Keratinocyte (primary cell): ENCODE data around the gene RPS23. TPM values are rescaled to one million over a fixed set of nuclear protein-coding genes. Genes with fewer than 3 reads are reported as not detected.

Source experiments
- DNase-seq: peaks from one replicate; pipeline ENCODE4 v3.0.0-alpha.2; 2011; ENCODE audit warnings: low read depth, missing footprints, low spot score
- FAIRE-seq: peaks from 2 replicates; lab custom pipeline; 2011; peaks lifted over from hg19 to GRCh38; lab: Jason Lieb, UNC
- H2AFZ ChIP-seq: 2 replicates; pipeline ENCODE4 v1.6.0; 2012; ENCODE audit warnings: low read length, control low read depth, inconsistent platforms; ENCODE audit not compliant: control insufficient read depth
- H3K27ac ChIP-seq: 2 replicates; pipeline ENCODE4 v1.5.1; 2011; ENCODE audit warnings: low read length; ENCODE audit not compliant: control insufficient read depth, insufficient read depth
- H3K27me3 ChIP-seq: 3 replicates; pipeline ENCODE4 v1.6.0; 2011; ENCODE audit warnings: low read length; ENCODE audit not compliant: control insufficient read depth, insufficient read depth; ENCODE audit errors: extremely low read depth
- H3K36me3 ChIP-seq, 2 experiments: 2 replicates in 1 of 2; 3 replicates in 1 of 2; pipeline ENCODE4 v1.5.1; 2011; ENCODE audit warnings: low read length in 2 of 2, mild to moderate bottlenecking in 1 of 2; ENCODE audit not compliant: control insufficient read depth in 2 of 2, insufficient read depth in 2 of 2; ENCODE audit errors: extremely low read depth in 1 of 2
- H3K4me1 ChIP-seq: 3 replicates; pipeline ENCODE4 v1.5.1; 2011; ENCODE audit warnings: low read length; ENCODE audit not compliant: control insufficient read depth, insufficient read depth; ENCODE audit errors: extremely low read depth
- H3K4me2 ChIP-seq: 3 replicates; pipeline ENCODE4 v1.6.0; 2011; ENCODE audit warnings: low read depth, low read length; ENCODE audit not compliant: control insufficient read depth, insufficient read depth; ENCODE audit errors: extremely low read depth
- H3K4me3 ChIP-seq, 3 experiments: fragments of 200-600 bp in 1 of 3; sonication (generic) in 1 of 3; 2 replicates in 2 of 3; 3 replicates in 1 of 3; pipeline ENCODE4 v1.5.1; 2011 to 2016; ENCODE audit warnings: low read length in 3 of 3, mild to moderate bottlenecking in 3 of 3, control low read depth in 2 of 3, inconsistent platforms in 1 of 3, low read depth in 1 of 3, mixed read lengths in 1 of 3, mixed run types in 1 of 3, moderate library complexity in 1 of 3; ENCODE audit not compliant: control insufficient read depth in 2 of 3, insufficient read depth in 2 of 3; ENCODE audit errors: extremely low read depth in 1 of 3
- H3K79me2 ChIP-seq: 2 replicates; pipeline ENCODE4 v1.6.0; 2012; ENCODE audit warnings: low read length; ENCODE audit not compliant: control insufficient read depth, insufficient read depth
- H3K9ac ChIP-seq: 3 replicates; pipeline ENCODE4 v1.6.0; 2011; ENCODE audit warnings: low read length; ENCODE audit not compliant: control insufficient read depth, insufficient read depth; ENCODE audit errors: extremely low read depth
- H3K9me1 ChIP-seq: 3 replicates; pipeline ENCODE4 v1.6.0; 2011; ENCODE audit warnings: low read length; ENCODE audit not compliant: control insufficient read depth, insufficient read depth; ENCODE audit errors: extremely low read depth
- H3K9me3 ChIP-seq: 2 replicates; pipeline ENCODE4 v1.5.1; 2012; ENCODE audit warnings: low read depth, low read length; ENCODE audit not compliant: control insufficient read depth
- H4K20me1 ChIP-seq: 3 replicates; pipeline ENCODE4 v1.6.0; 2011; ENCODE audit warnings: low read length; ENCODE audit not compliant: control insufficient read depth, insufficient read depth; ENCODE audit errors: extremely low read depth
- EZH2 ChIP-seq: IDR thresholded peaks from one replicate; pipeline ENCODE4 v1.6.1; 2012; ENCODE audit warnings: inconsistent platforms, mild to moderate bottlenecking, low read length, moderate library complexity
- dilution Hi-C: fragments of 300-500 bp; cut with MboI; formaldehyde crosslinking; loops from one replicate; pipeline ENCODE4 v1.7.0; 2020; ENCODE audit warnings: low sequenced_read_pairs; ENCODE audit not compliant: extremely low pct_ligation_motif_present
- polyA plus RNA-seq, 5 experiments: library from polyadenylated mRNA; depleted of rRNA in 3 of 5; stranded (reverse) in 3 of 5; stranded (forward) in 1 of 5; unstranded in 1 of 5; fragments of >200 nt; gene quantifications; 1 replicate in 1 of 5; 2 replicates in 3 of 5; 3 replicates in 1 of 5; pipeline versions ENCODE4 v1.2.1 to v1.2.3, GENCODE V29; 2011 to 2012; ENCODE audit warnings: missing spikeins in 2 of 5, low read depth in 1 of 5, low replicate concordance in 1 of 5
- TF ChIP-seq, protein P1 (sequence below), 3 experiments: IDR thresholded peaks in 1 of 3; conservative IDR thresholded peaks in 1 of 3; optimal IDR thresholded peaks in 1 of 3; 2 replicates in 2 of 3; 3 replicates in 1 of 3; pipeline versions ENCODE3 to v1.5.1; 2011; ENCODE audit warnings: low read length in 3 of 3, mild to moderate bottlenecking in 3 of 3, moderate library complexity in 2 of 3, control low read depth in 1 of 3, inconsistent platforms in 1 of 3; ENCODE audit not compliant: insufficient read depth in 2 of 3; ENCODE audit errors: extremely low read depth in 1 of 3

RPS23 gene
- polyA plus RNA-seq, 1 donor (not counting 4 experiments of a cell fraction or from before 2014, with no cell fraction given), result 2,776 TPM

GRCh38 chr5:82246960-82247574 lies 31.1 kb downstream of the RPS23 start:
- Histone ChIP-seq H3K4me3 (no peak overlapping the region), H3K9me3 (no peaks in the 10 kb centered on the region), H3K4me1 (no peaks in the 10 kb centered on the region), H2AFZ (no peak overlapping the region), H4K20me1 (no peaks in the 10 kb centered on the region), H3K36me3 (no peaks in the 10 kb centered on the region), H3K79me2 (no peaks in the 10 kb centered on the region), H3K27ac (no peak overlapping the region), H3K4me2 (no peak overlapping the region), H3K9ac (no peak overlapping the region), H3K27me3 (no peaks in the 10 kb centered on the region), H3K9me1 (no peaks in the 10 kb centered on the region)
- dilution Hi-C loops, result no loop called here
- TF ChIP-seq, protein P1, sequence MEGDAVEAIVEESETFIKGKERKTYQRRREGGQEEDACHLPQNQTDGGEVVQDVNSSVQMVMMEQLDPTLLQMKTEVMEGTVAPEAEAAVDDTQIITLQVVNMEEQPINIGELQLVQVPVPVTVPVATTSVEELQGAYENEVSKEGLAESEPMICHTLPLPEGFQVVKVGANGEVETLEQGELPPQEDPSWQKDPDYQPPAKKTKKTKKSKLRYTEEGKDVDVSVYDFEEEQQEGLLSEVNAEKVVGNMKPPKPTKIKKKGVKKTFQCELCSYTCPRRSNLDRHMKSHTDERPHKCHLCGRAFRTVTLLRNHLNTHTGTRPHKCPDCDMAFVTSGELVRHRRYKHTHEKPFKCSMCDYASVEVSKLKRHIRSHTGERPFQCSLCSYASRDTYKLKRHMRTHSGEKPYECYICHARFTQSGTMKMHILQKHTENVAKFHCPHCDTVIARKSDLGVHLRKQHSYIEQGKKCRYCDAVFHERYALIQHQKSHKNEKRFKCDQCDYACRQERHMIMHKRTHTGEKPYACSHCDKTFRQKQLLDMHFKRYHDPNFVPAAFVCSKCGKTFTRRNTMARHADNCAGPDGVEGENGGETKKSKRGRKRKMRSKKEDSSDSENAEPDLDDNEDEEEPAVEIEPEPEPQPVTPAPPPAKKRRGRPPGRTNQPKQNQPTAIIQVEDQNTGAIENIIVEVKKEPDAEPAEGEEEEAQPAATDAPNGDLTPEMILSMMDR (optimal IDR thresholded peaks at IDR 0.05 in 1 of 3, IDR thresholded peaks at IDR 0.05 in 1 of 3, conservative IDR thresholded peaks at IDR 0.05 in 1 of 3; ENCODE audit: extremely low read depth in 1 of 3, insufficient read depth in 2 of 3, low read length in 3 of 3), result no peak
- no peak for TF ChIP-seq EZH2
- no peak for FAIRE-seq
- DNase-seq, result no peak

- no peak overlapping the region for H3K4me3 ChIP-seq
- dilution Hi-C loops, result no loop called here
Observed at GRCh38 chr5:82244854-82245635, 33.1 kb downstream of the RPS23 start.

More at GRCh38 chr5:82244854-82245635, 33.1 kb downstream of the RPS23 start:
- Histone ChIP-seq H3K36me3 (no peaks in the 10 kb centered on the region), H3K79me2 (no peaks in the 10 kb centered on the region), H3K27me3 (no peaks in the 10 kb centered on the region), H3K27ac (no peak overlapping the region), H3K4me1 (no peaks in the 10 kb centered on the region), H3K9me3 (no peaks in the 10 kb centered on the region), H3K4me2 (no peak overlapping the region), H3K9ac (no peak overlapping the region), H2AFZ (no peak overlapping the region), H4K20me1 (no peaks in the 10 kb centered on the region), H3K9me1 (no peaks in the 10 kb centered on the region)
- DNase-seq, result no peak
- no peak for TF ChIP-seq EZH2
- TF ChIP-seq, protein P1 (optimal IDR thresholded peaks at IDR 0.05 in 1 of 3, IDR thresholded peaks at IDR 0.05 in 1 of 3, conservative IDR thresholded peaks at IDR 0.05 in 1 of 3; ENCODE audit: extremely low read depth in 1 of 3, insufficient read depth in 2 of 3, low read length in 3 of 3), result no peak
- no peak for FAIRE-seq
